ENCODE data around the gene AFF1. TPM values are rescaled to one million over a fixed set of nuclear protein-coding genes. Genes with fewer than 3 reads are reported as not detected.

AFF1 gene
- total RNA-seq, 1 experiment from 2014 or later, result 93.4 TPM

- no peak for TF ChIP-seq ATF3 (CRISPR knock-in tag; conservative IDR thresholded peaks at IDR 0.05)
- TF ChIP-seq IRF1 (CRISPR knock-in tag; IDR thresholded peaks at IDR 0.05), result no peak
- no peak for TF ChIP-seq MYBL2 (CRISPR knock-in tag; IDR thresholded peaks at IDR 0.05)
- no peak for TF ChIP-seq TP53 (CRISPR knock-in tag; IDR thresholded peaks at IDR 0.05)
- TF ChIP-seq E2F4 (CRISPR knock-in tag; IDR thresholded peaks at IDR 0.05; ENCODE audit: borderline replicate concordance, low read depth), result no peak
- TF ChIP-seq MXD4 (CRISPR knock-in tag; IDR thresholded peaks at IDR 0.05; ENCODE audit: borderline replicate concordance), result no peak
- TF ChIP-seq GABPB1 (CRISPR knock-in tag; IDR thresholded peaks at IDR 0.05), result no peak
- no peak for TF ChIP-seq GTF2I (CRISPR knock-in tag; conservative IDR thresholded peaks at IDR 0.05)
These were observed 97.1 kb downstream of the AFF1 start (continued) for GRCh38 chr4:87031920-87032319.

- Mint-ChIP-seq H3K27me3 (ENCODE audit: low read depth) (no peaks in the 10 kb centered on the region), H3K4me3 (no peak overlapping the region), H3K9me3 (no peaks in the 10 kb centered on the region), H3K27ac (no peak overlapping the region), H3K4me1 (peaks cover 35% of the 10 kb centered on the region), H3K36me3 (no peaks in the 10 kb centered on the region)
- CTCF ChIA-PET, result interaction anchor here (1.7 kb wide), 1 partner anchor 98 kb away, joined by 7 read pairs; the partner anchor contains the start of gene AFF1
- POLR2A ChIA-PET, result interaction anchor here (0.6 kb wide), 1 partner anchor 100 kb away, joined by 5 read pairs; no protein-coding TSS in a partner anchor
- no peak for TF ChIP-seq TEAD1 (CRISPR knock-in tag; IDR thresholded peaks at IDR 0.05)
- TF ChIP-seq ZBTB21 (CRISPR knock-in tag; IDR thresholded peaks at IDR 0.05; ENCODE audit: borderline replicate concordance), result no peak
- TF ChIP-seq CBFB (CRISPR knock-in tag; IDR thresholded peaks at IDR 0.05; ENCODE audit: low read depth), result no peak
- TF ChIP-seq OVOL2 (CRISPR knock-in tag; IDR thresholded peaks at IDR 0.05; ENCODE audit: borderline replicate concordance), result no peak
- TF ChIP-seq E2F5 (CRISPR knock-in tag; IDR thresholded peaks at IDR 0.05), result no peak
- TF ChIP-seq ZMAT4 (CRISPR knock-in tag; IDR thresholded peaks at IDR 0.05), result no peak
- TF ChIP-seq ZNF317 (CRISPR knock-in tag; IDR thresholded peaks at IDR 0.05; ENCODE audit: borderline replicate concordance, low read depth), result no peak
- TF ChIP-seq NFATC4 (CRISPR knock-in tag; IDR thresholded peaks at IDR 0.05), result no peak
- no peak for TF ChIP-seq ERG (CRISPR knock-in tag; IDR thresholded peaks at IDR 0.05)
- TF ChIP-seq CDX4 (CRISPR knock-in tag; IDR thresholded peaks at IDR 0.05; ENCODE audit: borderline replicate concordance), result no peak
- TF ChIP-seq AFF4 (CRISPR knock-in tag; IDR thresholded peaks at IDR 0.05; ENCODE audit: borderline replicate concordance), result no peak
- no peak for TF ChIP-seq ATF1 (CRISPR knock-in tag; IDR thresholded peaks at IDR 0.05)
- TF ChIP-seq ZNF671 (CRISPR knock-in tag; IDR thresholded peaks at IDR 0.05), result no peak
- no peak for TF ChIP-seq IRF2 (CRISPR knock-in tag; IDR thresholded peaks at IDR 0.05; ENCODE audit: borderline replicate concordance, low read depth)
- DNase-seq (ENCODE audit: low spot score), result no peak
- no peak for ATAC-seq
These were observed 98.2 kb downstream of the AFF1 start for GRCh38 chr4:87032884-87033533.

All from WTC11 (cell line).